Stimulated activated CD4-positive, alpha-beta T cell treated with anti-CD3 and anti-CD28 coated beads, Interleukin-15, amount 100 ng/mL, for 24 hours (primary cell): ENCODE data around the gene MFN2.
"Not testable (repeated sequence)": the region's sequence is repeated elsewhere in the genome, so short reads cannot be mapped to it uniquely, and the experiment has no call there.

Source experiments
- DNase-seq: peaks from one replicate; pipeline ENCODE4 v3.0.0-alpha.2; 2020

MFN2 gene

DNA sequence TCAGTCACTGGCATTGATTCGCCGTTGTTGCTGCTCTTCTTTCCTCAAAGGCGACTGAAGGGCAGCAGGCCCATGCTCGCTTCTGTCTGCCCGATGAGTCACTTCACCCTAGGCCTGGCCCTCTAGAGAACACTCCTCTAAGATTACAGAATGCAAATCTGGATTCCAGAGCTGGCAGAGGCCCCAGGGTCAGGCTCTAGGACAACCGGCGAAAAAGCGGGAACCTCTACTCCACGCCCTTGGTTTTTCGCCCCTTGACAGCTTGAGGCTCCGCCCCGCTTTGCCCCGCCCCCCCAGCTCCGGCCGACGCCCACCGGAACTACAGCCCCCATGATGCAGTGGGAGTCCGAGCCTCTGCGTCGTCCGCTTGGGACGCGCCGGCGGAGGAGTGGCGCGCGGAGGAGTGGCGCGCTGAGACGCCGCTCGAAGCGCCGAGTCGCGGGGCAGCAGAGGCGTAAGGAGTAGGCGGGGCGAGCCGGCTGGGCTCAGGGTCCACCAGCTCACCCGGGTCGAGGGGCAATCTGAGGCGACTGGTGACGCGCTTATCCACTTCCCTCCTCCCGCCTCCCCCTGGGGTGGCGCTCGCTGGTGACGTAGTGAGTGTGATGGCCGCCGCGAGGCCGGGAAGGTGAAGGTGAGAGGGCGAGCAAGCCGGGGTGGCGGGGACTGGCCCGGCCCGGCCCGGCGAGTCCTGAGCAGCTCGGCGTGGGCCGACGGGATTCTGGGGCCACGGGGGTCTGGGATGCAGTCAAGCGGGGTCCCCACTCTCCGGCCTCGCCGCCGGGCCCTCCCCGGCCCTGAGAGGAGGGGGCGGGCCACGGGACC, at the start of gene MFN2:
MFN2 (plus strand) TSS at position 594 of the 825 bp plus-strand sequence. CDS start 8,725 bp downstream, outside the sequence.
- peak; percentile 96 for DNase-seq

DNA sequence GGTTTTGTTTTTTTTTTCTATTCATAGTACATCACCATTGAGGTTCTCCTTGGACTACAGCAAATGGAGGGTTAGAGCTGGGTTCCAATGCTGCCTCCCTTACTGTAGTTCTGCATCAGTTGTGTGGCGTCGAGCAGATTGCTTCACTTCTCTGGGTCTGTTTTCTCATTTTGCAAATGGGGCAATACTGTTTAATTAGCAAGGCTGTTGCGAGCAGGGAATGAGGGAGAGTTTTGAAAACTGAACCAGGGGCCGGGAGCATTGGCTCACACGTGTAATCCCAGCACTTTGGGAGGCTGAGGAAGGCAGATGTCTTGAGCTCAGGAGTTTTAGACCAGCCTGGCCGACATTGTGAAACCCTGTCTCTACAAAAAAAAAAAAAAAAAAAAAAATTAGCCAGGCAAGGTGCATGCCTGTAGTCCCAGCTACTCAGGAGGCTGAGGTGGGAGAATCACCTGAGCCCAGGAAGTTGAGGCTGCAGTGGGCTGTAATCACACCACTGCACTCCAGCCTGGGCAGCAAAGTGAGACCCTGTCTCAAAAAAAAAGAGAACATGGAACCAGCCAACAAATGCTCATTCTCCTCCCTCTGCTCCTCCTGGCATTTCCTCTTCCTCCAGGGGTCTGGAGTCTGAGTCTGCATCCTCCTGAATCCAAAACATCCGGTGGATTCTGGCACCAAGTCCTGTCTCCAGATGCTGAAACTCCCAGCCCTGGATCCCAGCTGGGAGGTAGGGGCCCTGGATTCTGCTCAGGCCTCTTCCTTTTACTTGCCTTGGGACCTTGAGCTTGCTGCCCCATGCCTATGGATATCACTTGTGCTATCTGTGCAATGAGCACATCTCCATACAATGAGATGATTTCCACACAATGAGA, 49.4 kb upstream of the MFN2 start:
- DNase-seq, result no peak

DNA sequence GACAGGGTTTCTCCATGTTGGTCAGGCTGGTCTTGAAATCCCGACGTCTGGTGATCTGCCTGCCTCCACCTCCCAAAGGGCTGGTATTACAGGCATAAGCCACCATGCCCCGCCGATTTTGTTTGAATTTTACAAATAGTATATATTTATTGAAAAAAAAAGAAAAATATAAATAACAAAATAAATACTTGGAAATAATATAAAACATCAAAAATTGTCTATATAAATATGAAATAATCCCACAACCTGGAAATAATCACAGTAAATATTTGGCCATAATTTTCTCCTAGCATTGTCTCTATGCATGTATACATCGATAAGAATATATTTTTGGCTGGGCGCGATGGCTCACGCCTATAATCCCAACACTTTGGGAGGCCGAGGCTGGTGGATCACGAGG, 48.4 kb upstream of the MFN2 start:
- no peak for DNase-seq

DNA sequence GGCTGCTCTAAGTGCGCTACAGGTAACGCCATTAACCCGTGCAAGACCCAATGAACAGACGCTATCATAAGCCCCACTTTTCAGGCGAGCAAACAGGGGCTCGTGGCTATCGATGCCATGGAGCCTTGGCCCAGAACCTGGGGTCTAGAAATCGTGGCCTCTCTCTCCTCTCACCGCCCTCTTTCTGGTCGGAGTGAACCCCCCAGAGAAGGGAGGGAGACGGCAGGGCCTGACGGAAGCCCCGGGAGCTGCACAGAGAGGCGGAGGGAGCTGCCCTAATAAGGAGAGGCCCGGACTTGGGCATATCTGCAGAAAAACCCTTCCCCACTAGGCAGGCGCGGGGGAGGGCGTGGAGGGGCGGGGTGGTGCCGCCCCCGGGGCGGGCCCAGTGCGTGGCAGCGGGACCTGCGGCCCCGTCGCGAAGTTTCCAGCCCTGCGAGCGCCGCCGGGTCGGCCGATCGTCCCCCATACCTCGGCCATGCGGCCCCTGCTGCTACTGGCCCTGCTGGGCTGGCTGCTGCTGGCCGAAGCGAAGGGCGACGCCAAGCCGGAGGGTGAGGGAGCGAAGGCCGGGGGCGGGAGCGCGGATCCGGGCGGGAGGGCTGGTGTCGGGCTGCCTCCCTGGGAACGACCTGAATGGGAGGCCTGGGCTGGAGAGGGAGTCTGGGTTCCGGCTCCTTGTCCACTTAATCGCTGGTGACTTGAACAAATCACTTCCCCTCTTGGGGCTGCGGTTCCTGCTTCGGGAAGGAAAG, 45.8 kb upstream of the MFN2 start, which contains the start of gene PLOD1:
PLOD1 (plus strand) TSS at position 416 of the 755 bp plus-strand sequence; CDS start at position 479, 63 bp downstream.
- DNase-seq, result peak; percentile 91

DNA sequence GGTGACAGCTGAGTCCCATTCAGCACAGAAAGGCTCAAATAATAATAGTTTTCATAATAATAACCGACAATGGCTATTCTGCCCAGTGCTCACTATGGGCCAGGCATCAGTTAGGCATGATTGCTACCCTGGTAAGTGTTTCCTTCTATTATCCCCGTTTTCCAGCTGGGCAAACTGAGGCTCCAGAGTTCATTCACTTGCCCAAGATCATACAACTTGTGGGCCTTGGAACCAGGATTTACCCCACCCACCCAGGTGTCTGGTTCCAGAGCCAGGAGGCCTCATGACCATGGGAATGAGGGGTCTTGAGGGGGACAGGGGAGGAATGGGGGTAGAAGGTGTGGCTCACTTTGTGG, 45.2 kb upstream of the MFN2 start:
- DNase-seq, result no peak

DNA sequence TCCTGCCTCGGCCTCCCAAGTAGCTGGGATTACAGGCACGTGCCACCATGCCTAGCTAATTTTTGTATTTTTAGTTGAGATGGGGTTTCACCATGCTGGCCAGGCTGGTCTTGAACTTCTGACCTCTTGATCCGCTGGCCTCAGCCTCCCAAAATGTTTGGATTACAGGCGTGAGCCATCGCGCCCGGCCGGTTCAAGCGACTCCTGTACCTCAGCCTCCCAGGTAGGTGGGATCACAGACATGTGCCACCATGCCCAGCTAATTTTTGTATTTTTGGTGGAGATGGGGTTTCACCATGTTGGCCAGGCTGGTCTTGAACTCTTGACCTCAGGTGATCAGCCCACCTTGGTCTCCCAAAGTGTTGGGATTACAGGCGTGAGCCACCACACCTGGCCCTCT, 44.5 kb upstream of the MFN2 start:
- not testable (repeated sequence) for DNase-seq

DNA sequence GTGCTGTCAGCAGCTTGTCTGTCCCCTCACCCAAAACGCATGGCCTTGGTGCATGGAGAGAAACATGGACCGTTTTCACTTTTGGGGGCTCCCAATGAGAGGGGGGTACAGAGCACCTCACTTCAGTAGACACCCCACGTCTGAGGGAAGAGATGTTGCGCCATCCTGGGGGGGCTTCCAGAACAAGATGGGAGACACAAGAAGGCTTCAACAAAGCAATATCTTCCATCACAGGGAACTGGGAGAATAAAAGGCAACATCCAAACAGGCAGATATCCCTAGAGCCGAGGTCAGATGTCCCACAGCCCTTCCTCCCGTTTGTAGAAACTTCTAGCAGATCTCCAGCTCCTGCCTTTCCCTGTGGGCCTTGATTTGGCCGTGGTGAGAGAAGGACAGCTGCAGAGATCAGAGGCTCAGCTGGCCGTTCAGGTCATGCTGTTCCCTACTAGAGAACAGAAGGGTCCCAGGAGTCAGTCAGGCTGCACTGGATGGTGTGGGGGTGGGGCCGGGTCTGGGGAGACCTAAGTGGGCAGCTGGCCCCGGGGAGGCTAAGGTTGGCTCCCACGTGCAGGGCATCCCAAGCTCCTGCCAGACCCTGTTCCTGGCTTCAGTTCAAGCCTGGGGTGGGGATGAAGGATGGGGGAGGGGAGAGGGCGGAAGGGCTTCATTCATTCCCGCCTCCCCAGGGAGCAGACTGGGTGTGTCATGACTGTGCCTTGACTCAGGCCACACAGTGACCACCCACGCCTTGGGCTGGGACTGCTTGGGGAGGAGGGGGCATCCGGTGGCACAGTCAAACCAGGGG, 41.3 kb upstream of the MFN2 start:
- DNase-seq, result no peak

DNA sequence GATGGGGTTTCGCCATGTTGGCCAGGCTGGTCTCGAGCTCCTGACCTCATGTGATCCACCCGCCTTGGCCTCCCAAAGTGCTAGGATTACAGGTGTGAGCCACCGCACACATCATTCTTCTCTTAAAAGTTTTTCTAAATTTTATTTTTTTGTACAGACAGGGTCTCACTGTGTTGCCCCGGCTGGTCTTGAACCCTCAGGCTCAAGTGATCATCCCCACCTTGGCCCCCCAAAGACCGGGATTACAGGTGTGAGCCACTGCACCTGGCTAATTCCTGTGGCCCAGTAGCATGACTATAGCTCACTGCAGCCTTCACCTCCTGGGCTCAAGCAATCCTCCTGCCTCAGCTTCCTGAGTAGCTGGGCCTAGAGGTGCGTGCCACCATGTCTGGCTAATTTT, 40.5 kb upstream of the MFN2 start:
- not testable (repeated sequence) for DNase-seq

DNA sequence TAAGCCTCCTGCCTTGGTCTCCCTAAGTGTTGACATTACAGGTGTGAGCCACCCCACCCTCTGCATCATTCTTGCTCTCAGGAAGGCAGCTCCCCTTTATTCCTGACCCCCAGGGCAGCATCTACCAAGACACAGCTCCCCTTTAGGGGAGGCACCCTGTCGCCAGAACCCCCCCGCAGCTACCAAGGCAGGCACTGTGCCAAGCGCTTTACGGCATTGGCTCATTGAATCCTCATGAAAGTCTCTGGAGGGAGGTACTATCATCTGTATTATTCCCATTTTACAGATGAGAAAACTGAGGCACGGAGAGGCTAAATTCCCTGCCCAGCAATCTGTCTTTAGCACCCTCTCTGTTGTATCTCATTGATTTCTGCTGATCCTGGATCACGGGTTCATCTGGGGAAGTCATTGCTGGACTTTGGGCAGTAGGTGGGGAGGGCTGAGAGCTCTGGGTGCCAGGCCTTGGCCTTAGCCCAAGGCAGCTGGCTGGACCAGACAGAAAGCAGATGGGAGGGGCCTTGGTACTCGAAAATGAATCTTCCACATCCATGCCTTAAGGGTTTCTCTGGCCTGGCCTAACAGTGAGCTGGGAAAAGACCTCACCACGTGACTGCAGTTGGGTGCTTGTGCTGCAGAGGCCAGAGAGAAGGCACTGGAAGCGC, 39.9 kb upstream of the MFN2 start:
- DNase-seq, result no peak

DNA sequence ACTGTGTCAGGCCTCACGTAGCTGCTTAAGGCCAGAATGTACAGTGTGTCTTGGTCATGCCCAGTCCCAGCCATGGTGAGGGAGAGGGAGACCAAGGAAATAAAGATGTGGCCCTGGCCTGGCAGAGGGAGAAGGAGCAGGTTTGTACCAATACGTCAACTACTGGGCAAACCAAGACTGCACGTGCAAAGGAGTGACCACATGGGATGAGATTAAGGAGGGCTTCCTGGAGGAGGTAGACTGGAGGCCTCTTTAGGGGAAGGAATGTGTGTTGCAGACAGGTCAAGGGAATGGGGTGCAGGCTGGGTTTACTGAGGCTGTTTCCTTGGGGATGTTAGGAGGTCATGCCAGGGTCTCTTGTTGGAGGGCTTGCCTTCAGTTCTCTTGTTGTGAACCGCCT, 38.0 kb upstream of the MFN2 start:
- DNase-seq, result no peak

DNA sequence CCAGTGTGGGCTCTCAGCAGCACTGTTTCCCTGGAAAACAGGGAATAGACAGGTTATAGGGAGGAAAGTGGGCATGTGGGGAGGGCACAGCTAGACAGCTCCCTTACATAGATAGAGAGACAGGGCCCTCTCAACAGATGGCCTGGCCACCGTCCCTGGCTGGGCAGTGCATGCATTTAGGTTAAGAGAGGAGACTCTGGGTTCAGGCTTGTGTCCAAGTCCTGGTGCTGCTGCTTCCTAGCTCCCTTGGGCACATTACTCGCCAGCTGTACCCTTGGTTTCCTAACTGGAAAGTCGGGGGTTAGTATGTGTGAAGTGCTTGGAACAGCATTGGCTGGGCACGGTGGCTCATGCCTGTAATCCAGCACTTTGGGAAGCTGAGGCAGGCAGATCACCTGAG, 36.6 kb upstream of the MFN2 start:
- DNase-seq, result no peak

DNA sequence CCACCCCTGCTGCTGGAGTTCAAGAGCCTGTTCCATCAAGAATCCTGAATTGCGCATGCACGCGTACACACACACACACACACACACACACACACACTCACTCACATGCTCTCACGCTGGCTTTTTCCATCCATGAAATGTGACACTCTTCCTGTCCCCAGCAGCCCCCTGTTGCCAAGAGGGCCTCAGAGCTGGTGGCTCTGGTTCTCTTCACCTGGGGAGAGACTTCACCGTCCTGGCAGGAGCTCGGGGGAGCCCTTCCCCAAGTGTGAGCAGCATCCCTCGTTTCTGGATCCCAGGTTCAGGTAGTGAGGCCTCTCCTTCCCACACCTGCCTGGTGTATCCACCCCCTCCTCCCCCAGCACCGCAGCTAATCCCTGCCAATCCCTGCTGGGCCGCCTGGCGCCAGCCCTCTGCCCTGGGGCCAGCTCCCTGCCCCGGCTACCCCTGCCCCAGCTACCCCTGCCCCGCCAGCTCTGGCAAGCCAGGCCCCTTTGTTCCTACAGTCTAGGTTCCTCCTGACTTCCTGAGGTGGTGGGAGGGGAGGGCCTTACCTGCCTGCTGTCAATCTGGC, 35.8 kb upstream of the MFN2 start:
- DNase-seq, result no peak

DNA sequence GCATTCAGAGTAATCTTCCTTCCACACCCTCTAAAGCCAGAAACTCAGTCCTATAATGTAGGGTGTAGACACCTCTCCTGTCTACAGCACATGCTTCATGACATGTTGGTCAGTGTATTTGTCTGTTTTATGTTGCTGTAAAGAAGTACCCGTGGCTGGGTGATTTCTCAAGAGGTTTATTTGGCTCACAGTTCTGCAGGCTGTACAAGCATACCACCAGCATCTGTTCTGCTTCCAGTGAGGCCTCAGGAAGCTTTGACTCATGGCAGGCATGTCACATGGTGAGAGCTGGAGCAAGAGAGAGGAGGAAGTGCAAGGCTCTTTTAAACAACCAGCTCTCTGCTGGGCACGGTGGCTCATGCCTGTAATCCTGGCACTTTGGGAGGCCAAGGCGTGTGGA, 33.6 kb upstream of the MFN2 start:
- no peak for DNase-seq

DNA sequence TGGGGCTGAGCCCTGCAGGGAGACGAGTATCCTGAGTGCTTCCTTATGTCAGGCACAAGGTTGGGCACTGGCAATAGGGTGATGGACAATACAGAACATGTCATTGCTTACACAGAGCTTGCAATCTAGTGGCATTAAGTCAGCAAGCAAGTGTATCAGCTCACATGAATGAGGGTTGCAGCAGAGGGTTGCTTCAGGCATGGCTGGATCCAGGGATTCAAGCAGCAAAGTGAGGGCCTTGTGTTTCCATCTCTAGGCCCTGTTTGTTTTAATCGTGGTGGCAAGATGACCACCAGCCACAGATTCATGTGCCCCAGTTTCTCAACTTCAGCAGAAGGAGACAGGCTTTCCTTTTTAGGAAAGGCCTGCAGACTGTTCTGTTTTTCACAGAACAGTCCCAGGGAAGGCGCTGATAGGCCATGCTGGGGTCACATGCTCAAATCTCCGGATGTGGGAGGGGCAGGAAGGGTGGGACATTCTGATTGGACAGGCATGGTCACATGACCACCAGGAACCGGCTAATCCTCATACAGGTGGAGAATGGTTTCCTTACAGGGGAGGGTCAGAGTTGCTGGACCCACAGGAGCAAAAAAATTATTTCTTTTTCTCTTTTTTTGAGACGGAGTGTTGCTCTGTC, 31.3 kb upstream of the MFN2 start:
- DNase-seq, result peak; percentile 30

DNA sequence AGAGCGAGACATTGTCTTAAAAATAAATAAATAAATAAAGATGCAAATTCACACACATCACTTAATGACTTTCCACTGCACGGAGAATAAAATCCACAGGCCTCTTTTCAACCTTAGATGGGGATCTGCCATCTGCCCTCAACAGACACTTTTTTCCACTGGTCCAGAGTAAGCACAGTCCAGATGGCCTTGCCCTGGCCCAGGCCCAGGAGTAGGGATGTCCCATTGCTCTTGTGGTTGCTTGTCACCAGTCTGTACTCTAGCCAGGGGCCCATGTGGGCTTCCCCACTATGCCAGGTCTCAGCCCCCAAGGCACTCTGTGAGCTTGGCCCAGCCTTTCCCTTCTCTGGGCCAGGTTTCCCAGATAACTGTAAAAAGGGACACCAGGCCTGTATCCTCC, 28.3 kb upstream of the MFN2 start:
- DNase-seq, result no peak

DNA sequence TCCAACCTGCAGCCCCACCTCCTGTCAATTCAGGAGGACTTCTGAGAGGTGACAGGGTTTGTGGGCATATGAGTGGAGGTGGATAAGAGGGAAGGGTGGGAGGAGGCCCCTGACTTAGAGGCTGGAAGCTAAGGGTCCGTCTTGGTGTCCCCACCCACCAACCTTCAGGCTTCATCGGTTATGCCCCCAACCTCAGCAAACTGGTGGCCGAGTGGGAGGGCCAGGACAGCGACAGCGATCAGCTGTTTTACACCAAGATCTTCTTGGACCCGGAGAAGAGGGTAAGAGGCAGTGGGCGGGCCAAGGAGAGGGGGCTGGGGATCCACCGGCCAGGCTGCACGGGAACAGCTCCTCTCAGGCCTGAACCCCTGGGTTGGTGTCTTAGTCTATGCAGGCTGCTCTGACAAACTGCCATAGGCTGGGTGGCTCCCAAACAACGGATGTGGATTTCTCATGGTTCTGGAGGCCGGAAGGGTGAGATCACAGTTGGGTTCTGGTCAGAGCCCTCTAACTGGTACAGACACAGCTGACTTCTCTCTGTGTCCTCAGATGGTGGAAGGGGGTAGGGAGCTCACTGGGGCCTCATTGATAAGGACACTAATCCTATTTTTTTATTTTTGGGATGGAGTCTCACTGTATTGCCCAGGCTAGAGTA, 27.7 kb upstream of the MFN2 start:
- no peak for DNase-seq

DNA sequence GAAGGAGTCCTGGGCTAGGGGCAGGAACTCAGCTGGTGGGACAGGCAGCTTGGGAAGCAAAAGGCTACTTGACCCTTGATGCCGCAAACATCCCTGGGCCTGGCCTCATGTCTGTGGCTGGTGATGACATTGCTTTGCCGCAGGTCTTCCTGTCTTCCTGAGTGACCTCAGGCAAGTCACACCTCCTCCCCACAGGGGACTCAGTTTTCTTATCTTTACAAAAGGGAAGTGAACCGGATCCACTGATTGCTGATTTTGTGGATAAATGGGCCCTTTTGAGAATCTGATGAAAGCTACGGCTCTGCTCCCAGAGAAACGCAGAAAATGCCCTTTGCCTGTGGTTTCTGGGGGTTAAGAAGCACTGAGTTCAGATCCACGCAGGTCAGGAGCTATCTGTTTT, 25.0 kb upstream of the MFN2 start:
- DNase-seq, result no peak

DNA sequence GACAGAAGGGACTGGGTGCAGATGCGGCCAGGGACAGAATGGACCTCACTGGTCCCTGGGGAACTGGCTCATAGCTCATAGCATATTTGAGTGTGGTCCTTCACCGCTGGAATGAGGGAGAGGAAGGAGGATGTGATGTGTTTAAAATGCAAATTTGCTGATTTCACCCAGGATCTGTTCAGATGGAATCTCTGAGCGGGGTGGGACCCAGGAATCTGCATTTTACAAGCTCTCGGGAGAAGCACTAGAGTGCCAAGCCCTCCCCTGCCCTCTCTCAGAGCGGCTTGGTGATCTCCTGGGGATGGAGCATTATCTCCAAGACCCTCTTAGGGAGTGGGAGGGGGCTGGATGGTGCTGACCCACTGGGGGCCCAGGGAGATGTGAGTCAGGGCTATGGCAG, 22.8 kb upstream of the MFN2 start:
- no peak for DNase-seq

DNA sequence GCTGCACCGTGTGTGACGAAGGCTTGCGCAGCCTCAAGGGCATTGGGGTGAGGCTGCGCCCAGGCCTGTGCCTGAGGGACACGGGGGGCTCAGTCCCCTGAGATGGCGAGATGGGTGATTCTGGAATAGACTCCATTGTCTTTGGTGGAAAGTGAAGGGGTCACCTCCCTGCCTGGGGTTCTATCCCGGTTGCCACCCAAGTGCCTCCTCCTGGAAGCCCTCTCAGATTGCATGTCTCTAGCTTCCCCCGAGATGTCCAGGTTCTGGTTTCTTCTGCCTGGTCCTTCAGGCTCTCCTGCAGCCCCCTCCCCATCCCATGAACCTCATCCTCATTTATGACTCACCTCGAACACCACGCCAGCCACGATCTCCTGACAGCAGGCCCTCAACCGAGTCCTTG, 22.3 kb upstream of the MFN2 start:
- DNase-seq, result no peak

DNA sequence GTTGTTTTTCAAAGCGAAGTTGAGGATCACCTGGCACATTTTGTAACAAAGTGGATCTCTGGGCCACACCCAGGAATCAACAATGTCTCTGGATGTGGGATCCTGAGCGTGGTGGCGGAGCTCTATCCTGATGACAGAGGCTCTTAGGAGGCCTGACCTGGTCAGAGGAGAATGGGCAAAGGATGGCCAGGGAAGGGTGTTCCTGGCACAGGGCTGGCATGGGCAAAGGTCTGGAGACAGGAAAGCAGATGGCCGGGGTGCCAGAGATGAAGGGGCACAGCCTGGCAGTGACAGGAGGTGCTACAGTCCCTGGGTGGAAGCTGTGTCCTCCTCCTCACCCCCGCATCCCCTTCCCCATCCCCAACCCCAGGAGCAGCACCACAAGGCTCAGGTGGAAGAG, 20.0 kb upstream of the MFN2 start:
- DNase-seq, result no peak
